ENCODE results near the gene MBD5. TPM values are rescaled to one million over a fixed set of nuclear protein-coding genes. Genes with fewer than 3 reads are reported as not detected.

The MBD5 gene
- total RNA-seq, 4 donors from 2014 or later: 51.2 to 85.9 (median 72.6) TPM

DNA sequence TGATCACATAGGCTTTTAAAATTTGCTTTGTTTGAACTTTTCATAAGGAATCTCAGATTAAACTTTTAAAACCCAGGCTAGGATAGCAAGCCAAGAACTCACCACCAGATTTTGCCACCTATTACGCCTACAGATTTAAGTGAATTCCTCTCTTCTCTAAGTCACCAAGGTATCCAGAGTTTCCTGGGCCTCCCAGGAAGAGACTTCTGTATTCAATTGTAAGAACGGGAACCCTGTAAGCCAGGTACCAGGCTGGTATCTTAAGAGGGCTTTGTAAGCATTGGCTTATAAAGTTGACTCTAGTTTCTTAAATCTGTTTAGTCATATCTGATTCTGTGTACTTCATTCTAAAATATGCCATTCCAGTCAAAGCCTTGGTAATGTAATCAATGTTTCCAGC is 285.1 kb downstream of the MBD5 start:
- H3K4me3 ChIP-seq (replicated peaks in 1 of 3): no peak overlapping the region
- no peak overlapping the region for H3K27ac ChIP-seq
- peaks cover under 1 to 3% of the 10 kb centered on the region in 2 donors for H3K4me1 ChIP-seq
- TF ChIP-seq POLR2A (IDR thresholded peaks at IDR 0.05): no peak
- H3K9me3 ChIP-seq: no peaks in the 10 kb centered on the region
- H3K36me3 ChIP-seq: no peaks in the 10 kb centered on the region
- intact Hi-C loops (cut with DNase I): no loop called here
- H3K27me3 ChIP-seq: no peaks in the 10 kb centered on the region
- DNase-seq: no peak
- 97 to 100% methylated on average over 2 of the region's 2 CpGs for WGBS, 2 donors

- Histone ChIP-seq H3K36me3 (no peaks in the 10 kb centered on the region), H3K9me3 (no peaks in the 10 kb centered on the region), H3K4me1 (no peaks in the 10 kb centered on the region), H3K27ac (no peak overlapping the region), H3K27me3 (no peaks in the 10 kb centered on the region), H3K4me3 (replicated peaks in 1 of 3) (no peak overlapping the region)
- WGBS, 2 donors: 64 to 66% methylated on average over 3 of the region's 3 CpGs
- DNase-seq: no peak
- TF ChIP-seq CTCF (IDR thresholded peaks at IDR 0.05) (no peak), POLR2A (IDR thresholded peaks at IDR 0.05) (no peak)
- intact Hi-C loops (cut with DNase I): no loop called here
These were observed 296.7 kb downstream of the MBD5 start for GRCh38 chr2:148317598-148317997.

- Histone ChIP-seq H3K4me3 (replicated peaks in 1 of 3) (no peak overlapping the region), H3K9me3 (no peaks in the 10 kb centered on the region), H3K27ac (no peak overlapping the region), H3K4me1 (no peaks in the 10 kb centered on the region), H3K27me3 (no peaks in the 10 kb centered on the region), H3K36me3 (no peaks in the 10 kb centered on the region)
- DNase-seq: no peak
- TF ChIP-seq POLR2A (IDR thresholded peaks at IDR 0.05): no peak
- TF ChIP-seq CTCF (IDR thresholded peaks at IDR 0.05): no peak
- intact Hi-C loops (cut with DNase I): no loop called here
These were observed 317.6 kb downstream of the MBD5 start for GRCh38 chr2:148338541-148338940.

DNA sequence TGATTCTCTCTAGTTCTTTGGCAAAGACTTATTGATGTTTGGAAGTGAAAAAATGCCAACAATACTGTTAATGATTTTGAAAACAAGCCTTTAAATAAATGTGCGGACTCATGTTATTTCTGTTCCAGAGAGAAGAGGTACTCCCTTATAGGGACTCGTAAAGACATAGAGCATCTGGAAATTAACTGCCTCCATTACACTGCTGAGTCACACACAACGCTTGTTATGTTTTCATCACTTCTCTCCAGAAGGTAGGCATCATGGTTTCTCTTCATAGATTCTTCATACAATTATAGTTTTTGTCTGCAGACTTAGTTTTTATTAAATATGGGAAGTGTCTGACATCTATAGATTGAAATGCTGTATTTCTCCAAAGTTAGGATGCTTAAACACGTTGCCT is 321.2 kb downstream of the MBD5 start:
- 95 to 98% methylated on average over 4 of the region's 4 CpGs for WGBS, 2 donors
- TF ChIP-seq CTCF (IDR thresholded peaks at IDR 0.05): no peak
- TF ChIP-seq POLR2A (IDR thresholded peaks at IDR 0.05): no peak
- Histone ChIP-seq H3K4me1 (no peaks in the 10 kb centered on the region), H3K9me3 (no peaks in the 10 kb centered on the region), H3K27me3 (no peaks in the 10 kb centered on the region), H3K4me3 (replicated peaks in 1 of 3) (no peak overlapping the region), H3K27ac (no peak overlapping the region), H3K36me3 (no peaks in the 10 kb centered on the region)
- intact Hi-C loops (cut with DNase I): no loop called here
- DNase-seq: no peak

- intact Hi-C loops (cut with DNase I): no loop called here
- TF ChIP-seq CTCF (IDR thresholded peaks at IDR 0.05): no peak
- no peak overlapping the region for H3K27ac ChIP-seq
- H3K4me1 ChIP-seq: no peaks in the 10 kb centered on the region
- 90 to 93% methylated on average over 1 of the region's 1 CpG for WGBS, 2 donors
- H3K4me3 ChIP-seq (replicated peaks in 1 of 3): no peak overlapping the region
- H3K9me3 ChIP-seq: no peaks in the 10 kb centered on the region
- no peak for DNase-seq
- H3K36me3 ChIP-seq: no peaks in the 10 kb centered on the region
- H3K27me3 ChIP-seq: no peaks in the 10 kb centered on the region
These were observed 329.3 kb downstream of the MBD5 start for GRCh38 chr2:148350199-148350598.

Data from thyroid gland (tissue), 4 donors.